HEK293 (cell line): ENCODE results near the gene TSSK3.

Source experiments
- CTCF ChIP-seq: fragments of 450-650 bp; formaldehyde crosslinking; IDR thresholded peaks from 2 replicates; pipeline ENCODE4 v1.5.1; 2016; ENCODE audit warnings: missing biosample characterization, missing genetic modification characterization
- KLF16 ChIP-seq: fragments of 450-650 bp; formaldehyde crosslinking; IDR thresholded peaks from 2 replicates; pipeline ENCODE4 v1.5.1; 2017; ENCODE audit warnings: missing biosample characterization, missing genetic modification characterization
- PATZ1 ChIP-seq: fragments of 450-650 bp; formaldehyde crosslinking; IDR thresholded peaks from 2 replicates; pipeline ENCODE4 v1.5.1; 2016; ENCODE audit warnings: missing biosample characterization, missing genetic modification characterization
- ZFP37 ChIP-seq: fragments of 450-650 bp; formaldehyde crosslinking; IDR thresholded peaks from 2 replicates; pipeline ENCODE4 v1.5.1; 2016; ENCODE audit warnings: missing biosample characterization, missing genetic modification characterization
- ZNF121 ChIP-seq: fragments of 450-650 bp; formaldehyde crosslinking; IDR thresholded peaks from 2 replicates; pipeline ENCODE4 v1.5.1; 2016; ENCODE audit warnings: missing biosample characterization, missing genetic modification characterization
- ZNF488 ChIP-seq: fragments of 450-650 bp; formaldehyde crosslinking; IDR thresholded peaks from 2 replicates; pipeline ENCODE4 v1.5.1; 2016; ENCODE audit warnings: missing biosample characterization, missing genetic modification characterization
- ZNF558 ChIP-seq: fragments of 450-650 bp; formaldehyde crosslinking; IDR thresholded peaks from 2 replicates; pipeline ENCODE4 v1.5.1; 2016; ENCODE audit warnings: missing biosample characterization, missing genetic modification characterization
- ZNF664 ChIP-seq: fragments of 450-650 bp; formaldehyde crosslinking; IDR thresholded peaks from 2 replicates; pipeline ENCODE4 v1.5.1; 2016; ENCODE audit warnings: missing biosample characterization, missing genetic modification characterization
- ZXDB ChIP-seq: fragments of 450-650 bp; formaldehyde crosslinking; IDR thresholded peaks from 2 replicates; pipeline ENCODE4 v1.5.1; 2016; ENCODE audit warnings: missing biosample characterization, missing genetic modification characterization

GRCh38 chr1:32400876-32401631 is 38.7 kb downstream of the TSSK3 start:
- peak; percentile 81 for TF ChIP-seq CTCF
- no peak for TF ChIP-seq ZFP37 (tag by site-specific recombination)
- no peak for TF ChIP-seq ZXDB
- no peak for TF ChIP-seq ZNF558
- TF ChIP-seq PATZ1 (tag by site-specific recombination): no peak
- TF ChIP-seq ZNF488 (tag by site-specific recombination): no peak
- no peak for TF ChIP-seq ZNF121
- TF ChIP-seq ZNF664: no peak
- TF ChIP-seq KLF16: no peak
